GM21825 (cell line): ENCODE measurements around the gene TPM3.
"Not testable (repeated sequence)": the region's sequence is repeated elsewhere in the genome, so short reads cannot be mapped to it uniquely, and the experiment has no call there.

Source experiments
- ATAC-seq: cut with Tn5 transposase; IDR thresholded peaks from one replicate; pipeline ENCODE4 v1.9.1; 2021; ENCODE audit warnings: mild to moderate bottlenecking, moderate library complexity; ENCODE audit not compliant: unreplicated experiment

TPM3 gene

GRCh38 chr1:154170547-154171222 lies 21.2 kb downstream of the TPM3 start:
- ATAC-seq: no peak

- ATAC-seq: no peak
These were observed 24.4 kb downstream of the TPM3 start for GRCh38 chr1:154167461-154167860.

GRCh38 chr1:154166207-154166606 lies 25.7 kb downstream of the TPM3 start:
- ATAC-seq: no peak

- ATAC-seq: no peak
These were observed 32.3 kb downstream of the TPM3 start for GRCh38 chr1:154159554-154159953.

- ATAC-seq: no peak
These were observed 33.4 kb downstream of the TPM3 start for GRCh38 chr1:154158307-154159125.

GRCh38 chr1:154157520-154158306 lies 34.2 kb downstream of the TPM3 start:
- ATAC-seq: peak; percentile 65

- ATAC-seq: no peak
These were observed 36.6 kb downstream of the TPM3 start for GRCh38 chr1:154155251-154155650.

- ATAC-seq: no peak
These were observed 37.2 kb downstream of the TPM3 start, which contains the start of gene NUP210L for GRCh38 chr1:154154534-154155191. NUP210L (minus strand) TSS chr1:154155073.

- no peak for ATAC-seq
These were observed 37.8 kb downstream of the TPM3 start for GRCh38 chr1:154154053-154154452.

GRCh38 chr1:154151311-154151710 lies 40.6 kb downstream of the TPM3 start:
- no peak for ATAC-seq

- no peak for ATAC-seq
These were observed 43.1 kb downstream of the TPM3 start for GRCh38 chr1:154148807-154149206.

GRCh38 chr1:154147505-154147904 lies 44.4 kb downstream of the TPM3 start:
- not testable (repeated sequence) for ATAC-seq

GRCh38 chr1:154145986-154146385 lies 45.9 kb downstream of the TPM3 start:
- no peak for ATAC-seq

- no peak for ATAC-seq
These were observed 49.5 kb downstream of the TPM3 start for GRCh38 chr1:154142358-154142757.

- no peak for ATAC-seq
These were observed 50.7 kb downstream of the TPM3 start for GRCh38 chr1:154141240-154141639.

GRCh38 chr1:154137888-154138287 lies 54.0 kb downstream of the TPM3 start:
- no peak for ATAC-seq

GRCh38 chr1:154133256-154133655 lies 58.6 kb downstream of the TPM3 start:
- ATAC-seq: no peak

- ATAC-seq: no peak
These were observed 62.4 kb downstream of the TPM3 start for GRCh38 chr1:154129391-154129970.

- ATAC-seq: not testable (repeated sequence)
These were observed 68.7 kb downstream of the TPM3 start for GRCh38 chr1:154123205-154123604.

GRCh38 chr1:154117642-154118041 lies 74.3 kb downstream of the TPM3 start:
- ATAC-seq: no peak

- ATAC-seq: no peak
These were observed 76.7 kb downstream of the TPM3 start for GRCh38 chr1:154115180-154115579.
